Stimulated activated CD4-positive, alpha-beta T cell treated with anti-CD3 and anti-CD28 coated beads, Interleukin-1b, Interleukin-23, amount 100 ng/mL, for 48 hours (primary cell): Measurements from ENCODE around the gene RNFT2.

Source experiments
- DNase-seq: peaks from one replicate; pipeline ENCODE4 v3.0.0-alpha.2; 2020

Gene RNFT2

DNA sequence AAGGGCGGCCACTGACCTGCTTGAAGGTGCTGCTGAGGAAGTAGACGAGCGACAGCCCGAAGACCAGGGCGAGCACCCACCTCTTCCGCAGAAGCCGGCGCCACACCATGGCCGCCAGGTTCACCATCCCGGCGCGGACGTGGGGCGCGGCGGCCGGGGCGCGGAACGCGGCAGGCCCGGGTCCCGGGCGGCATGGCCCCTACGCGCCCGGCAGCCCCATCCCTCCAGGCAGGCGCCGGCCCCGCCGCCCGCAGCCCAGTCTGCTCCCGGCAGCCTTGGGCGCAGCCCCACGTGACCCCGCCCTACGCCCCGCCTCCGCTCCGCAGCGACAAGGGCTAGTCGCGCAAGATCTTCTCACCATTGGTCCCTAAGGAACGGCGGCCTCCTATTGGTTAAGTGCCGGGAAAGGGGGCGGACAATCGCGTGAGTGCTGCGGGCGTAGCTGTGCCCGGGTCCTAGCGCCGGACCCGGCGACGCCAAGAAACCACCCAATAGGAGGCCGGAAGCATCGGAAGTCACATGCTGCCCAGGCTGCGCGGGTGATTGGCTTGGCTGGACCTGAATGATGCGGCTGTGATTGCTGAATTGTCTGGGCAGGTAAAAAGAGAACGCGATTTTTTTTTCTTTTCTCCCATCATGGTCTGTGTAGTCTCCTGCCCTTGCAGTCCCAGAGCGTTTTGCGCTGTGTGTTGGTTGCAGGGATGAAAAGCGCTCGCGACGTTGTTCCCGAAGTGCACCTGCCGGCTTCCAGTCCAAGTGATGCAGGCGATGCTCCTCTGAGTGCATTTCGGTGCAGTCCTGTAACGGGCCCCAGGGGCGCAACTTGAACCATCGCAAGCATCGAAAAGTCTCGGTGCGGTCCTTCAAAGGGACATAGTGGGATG, at the start of gene RNFT2, which contains the start of gene SPRING1:
Gene RNFT2, plus strand, starts transcription at position 542 of the 884 bp plus-strand sequence. CDS start 2,183 bp downstream, outside the sequence.
Gene SPRING1, minus strand, starts transcription at position 296 of the 884 bp plus-strand sequence. Its CDS starts 169 bp downstream, at position 127.
- peak; percentile 99 for DNase-seq

DNA sequence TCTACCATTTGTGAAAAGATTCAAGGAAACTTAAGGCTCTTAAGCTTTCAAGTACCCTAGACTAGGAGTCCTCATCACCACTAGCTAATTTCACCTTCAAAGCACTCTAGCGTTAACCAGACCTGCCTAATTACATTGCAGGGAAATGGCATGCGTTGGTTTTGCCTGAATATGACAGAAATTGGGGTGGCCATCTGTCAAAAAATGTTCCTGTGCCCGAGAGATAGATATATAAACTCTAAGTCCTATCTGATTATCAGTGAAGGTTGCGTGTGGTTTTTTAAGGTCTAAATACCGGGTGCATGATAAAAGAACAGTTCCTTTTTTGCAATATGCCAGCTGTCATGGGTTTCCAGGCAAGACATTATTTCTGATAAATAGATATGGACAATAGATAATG, 48.6 kb upstream of the RNFT2 start:
- no peak for DNase-seq

DNA sequence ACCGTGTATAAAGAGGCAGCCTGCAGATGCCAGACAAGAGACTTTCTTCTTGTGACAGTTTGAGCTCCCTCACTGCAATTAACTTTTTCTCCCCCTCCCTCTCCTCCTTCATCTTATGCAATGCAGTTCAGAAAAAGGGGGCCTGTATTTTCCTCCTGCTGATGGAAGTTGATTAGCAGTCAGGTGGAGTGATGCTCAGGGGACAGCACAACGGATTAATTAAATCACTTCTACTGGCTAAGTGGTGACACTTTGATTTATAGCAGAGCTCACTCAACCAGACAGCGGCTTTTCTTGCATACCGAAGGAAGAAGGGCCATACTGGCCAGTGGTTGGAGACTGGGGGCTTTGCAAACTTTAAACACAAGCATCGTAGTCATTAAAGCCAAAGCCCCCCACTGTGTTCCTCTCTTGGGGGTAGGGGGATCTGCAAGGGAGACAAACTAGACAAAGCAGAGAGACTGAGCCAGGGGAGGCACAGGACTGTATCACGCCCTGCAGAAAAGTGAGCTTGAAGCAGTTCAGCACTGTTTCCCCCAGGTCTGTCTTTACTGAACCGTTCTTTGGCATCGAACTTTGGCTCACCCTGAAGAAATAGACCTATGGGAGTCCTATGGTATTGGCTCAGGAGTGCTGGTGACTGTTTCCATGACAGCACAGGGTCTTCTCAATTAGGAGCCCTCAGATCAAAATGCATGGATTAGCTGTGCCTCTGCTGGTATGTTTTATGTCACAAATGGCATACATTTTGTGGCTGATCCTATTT, 48.0 kb upstream of the RNFT2 start:
- DNase-seq = no peak

GRCh38 chr12:116691205-116691604, 46.9 kb upstream of the RNFT2 start:
- DNase-seq = no peak

- DNase-seq = no peak
These were observed 46.5 kb upstream of the RNFT2 start for GRCh38 chr12:116691636-116692035.

GRCh38 chr12:116692605-116693004, 45.5 kb upstream of the RNFT2 start:
- DNase-seq = no peak

- DNase-seq = no peak
These were observed 44.6 kb upstream of the RNFT2 start for GRCh38 chr12:116693286-116694227.

GRCh38 chr12:116694653-116695463, 43.3 kb upstream of the RNFT2 start:
- DNase-seq = no peak

GRCh38 chr12:116695464-116695725, 42.7 kb upstream of the RNFT2 start:
- DNase-seq = no peak

DNA sequence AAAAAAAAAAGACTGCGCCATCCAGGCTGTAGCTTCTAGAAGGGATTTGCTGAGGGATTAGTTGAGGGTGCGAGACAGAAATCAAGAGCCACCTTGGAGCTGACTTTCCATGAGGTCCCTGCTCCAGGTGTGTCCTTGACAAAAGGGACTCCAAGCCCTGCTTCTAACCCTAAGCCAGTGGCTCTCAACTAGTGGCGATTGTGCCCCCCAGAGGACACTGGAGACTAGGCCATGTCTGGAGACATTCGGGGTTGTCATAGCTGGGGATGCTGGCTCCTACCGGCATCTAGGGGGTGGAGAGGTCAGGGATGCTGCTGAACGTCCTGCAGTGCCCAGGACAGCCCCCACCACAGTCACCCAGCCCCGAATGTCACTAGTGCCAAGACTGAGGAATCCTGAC, 40.8 kb upstream of the RNFT2 start:
- no peak for DNase-seq

- no peak for DNase-seq
These were observed 40.4 kb upstream of the RNFT2 start for GRCh38 chr12:116697716-116698115.

DNA sequence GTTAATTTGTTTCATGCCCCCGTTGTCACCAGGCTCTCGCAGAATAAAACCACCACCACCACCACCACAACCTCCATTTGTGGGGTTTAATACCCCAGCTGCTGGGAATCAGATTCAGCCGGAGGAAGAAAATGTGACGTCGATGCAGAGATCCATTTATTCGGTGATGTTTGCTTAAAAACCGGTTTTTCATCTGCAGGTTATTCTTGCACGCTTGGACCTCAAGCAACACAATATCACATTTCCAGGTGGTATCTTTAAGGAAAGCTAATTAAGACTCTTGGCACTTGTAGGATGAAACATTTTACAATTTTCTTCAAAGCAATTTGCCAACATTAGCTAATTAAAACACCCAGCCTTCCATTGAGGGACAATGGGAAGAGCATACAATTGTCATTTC, 40.0 kb upstream of the RNFT2 start:
- no peak for DNase-seq

GRCh38 chr12:116698554-116699075, 39.5 kb upstream of the RNFT2 start:
- no peak for DNase-seq

- DNase-seq = no peak
These were observed 38.0 kb upstream of the RNFT2 start for GRCh38 chr12:116700066-116700465.

GRCh38 chr12:116701432-116701831, 36.7 kb upstream of the RNFT2 start:
- DNase-seq = no peak

- DNase-seq = peak; percentile 61
These were observed 34.8 kb upstream of the RNFT2 start for GRCh38 chr12:116703214-116703795.

GRCh38 chr12:116707751-116708150, 30.4 kb upstream of the RNFT2 start:
- DNase-seq = no peak

- DNase-seq = peak; percentile 44
These were observed 29.0 kb upstream of the RNFT2 start for GRCh38 chr12:116708826-116709756.

DNA sequence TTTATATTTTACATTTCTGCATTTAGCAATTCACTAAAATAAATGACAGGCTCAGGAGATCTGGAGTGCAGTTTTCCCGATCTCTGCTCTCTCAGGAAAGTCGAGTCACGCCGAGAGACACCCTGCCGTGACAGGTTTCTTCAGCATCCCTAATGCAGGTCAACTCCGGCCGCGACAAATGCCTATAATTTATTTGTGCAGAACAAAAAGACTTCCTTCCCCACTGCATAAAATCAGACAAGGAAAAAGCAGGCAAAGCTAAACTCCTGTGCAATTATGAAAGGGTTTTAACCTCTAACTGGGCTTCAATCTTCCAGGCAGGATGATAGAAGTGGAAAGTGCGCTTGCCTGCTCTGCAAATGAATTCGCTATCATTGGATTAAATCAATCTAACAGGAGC, 28.3 kb upstream of the RNFT2 start:
- DNase-seq = no peak
